ENCODE measurements around the gene SLC6A18. TPM values are rescaled to one million over a fixed set of nuclear protein-coding genes. Genes with fewer than 3 reads are reported as not detected.
"Not testable (repeated sequence)": the region's sequence is repeated elsewhere in the genome, so short reads cannot be mapped to it uniquely, and the experiment has no call there.

SLC6A18 gene
- total RNA-seq, 1 donor = not detected

- DNase-seq (ENCODE audit: low read depth) = no peak
- TF ChIP-seq CTCF (IDR thresholded peaks at IDR 0.05; ENCODE audit: insufficient read depth, low read depth, low read length) = no peak
- H3K4me3 ChIP-seq (ENCODE audit: low read depth, low read length) = no peak overlapping the region
Measured at GRCh38 chr5:1262381-1262780, 37.2 kb downstream of the SLC6A18 start.

- no peak for DNase-seq (ENCODE audit: low read depth)
- no peak for TF ChIP-seq CTCF (IDR thresholded peaks at IDR 0.05; ENCODE audit: insufficient read depth, low read depth, low read length)
- no peak overlapping the region for H3K4me3 ChIP-seq (ENCODE audit: low read depth, low read length)
Measured at GRCh38 chr5:1264211-1264610, 39.0 kb downstream of the SLC6A18 start.

GRCh38 chr5:1265026-1265425 is 39.8 kb downstream of the SLC6A18 start:
- DNase-seq (ENCODE audit: low read depth) = no peak
- no peak for TF ChIP-seq CTCF (IDR thresholded peaks at IDR 0.05; ENCODE audit: insufficient read depth, low read depth, low read length)
- no peak overlapping the region for H3K4me3 ChIP-seq (ENCODE audit: low read depth, low read length)

- no peak overlapping the region for H3K4me3 ChIP-seq (ENCODE audit: low read depth, low read length)
- no peak for DNase-seq (ENCODE audit: low read depth)
- no peak for TF ChIP-seq CTCF (IDR thresholded peaks at IDR 0.05; ENCODE audit: insufficient read depth, low read depth, low read length)
Measured at GRCh38 chr5:1265461-1266455, 40.6 kb downstream of the SLC6A18 start.

GRCh38 chr5:1266791-1267190 is 41.6 kb downstream of the SLC6A18 start:
- no peak for TF ChIP-seq CTCF (IDR thresholded peaks at IDR 0.05; ENCODE audit: insufficient read depth, low read depth, low read length)
- no peak overlapping the region for H3K4me3 ChIP-seq (ENCODE audit: low read depth, low read length)
- no peak for DNase-seq (ENCODE audit: low read depth)

- H3K4me3 ChIP-seq (ENCODE audit: low read depth, low read length); DNase-seq (ENCODE audit: low read depth): not testable (repeated sequence)
Measured at GRCh38 chr5:1267464-1267863, 42.3 kb downstream of the SLC6A18 start.

GRCh38 chr5:1268056-1268455 is 42.9 kb downstream of the SLC6A18 start:
- no peak for DNase-seq (ENCODE audit: low read depth)
- TF ChIP-seq CTCF (IDR thresholded peaks at IDR 0.05; ENCODE audit: insufficient read depth, low read depth, low read length) = no peak
- H3K4me3 ChIP-seq (ENCODE audit: low read depth, low read length) = no peak overlapping the region
